ENCODE measurements around the gene UMODL1.
A peak's percentile ranks its signal among the peaks of the same experiment; 100 is the strongest.

Gene UMODL1

GRCh38 chr21:42153746-42154145 lies 82.6 kb downstream of the UMODL1 start:
- no peak for TF ChIP-seq CTCF (IDR thresholded peaks at IDR 0.05; ENCODE audit: insufficient read depth, low read depth, low read length, missing control alignments)
- H3K4me3 ChIP-seq (ENCODE audit: low read length), result no peak overlapping the region
- no peak for DNase-seq (ENCODE audit: low read depth)

GRCh38 chr21:42154237-42155044 lies 83.3 kb downstream of the UMODL1 start:
- no peak overlapping the region for H3K4me3 ChIP-seq (ENCODE audit: low read length)
- TF ChIP-seq CTCF (IDR thresholded peaks at IDR 0.05; ENCODE audit: insufficient read depth, low read depth, low read length, missing control alignments), result no peak
- no peak for DNase-seq (ENCODE audit: low read depth)

GRCh38 chr21:42155045-42155855 lies 84.1 kb downstream of the UMODL1 start:
- H3K4me3 ChIP-seq (ENCODE audit: low read length), result no peak overlapping the region
- DNase-seq (ENCODE audit: low read depth), result no peak
- TF ChIP-seq CTCF (IDR thresholded peaks at IDR 0.05; ENCODE audit: insufficient read depth, low read depth, low read length, missing control alignments), result no peak

GRCh38 chr21:42156690-42157605 lies 85.8 kb downstream of the UMODL1 start:
- TF ChIP-seq CTCF (IDR thresholded peaks at IDR 0.05; ENCODE audit: insufficient read depth, low read depth, low read length, missing control alignments), result no peak
- peak; percentile 64 for DNase-seq (ENCODE audit: low read depth)
- H3K4me3 ChIP-seq (ENCODE audit: low read length), result no peak overlapping the region

GRCh38 chr21:42157606-42158310 lies 86.6 kb downstream of the UMODL1 start:
- H3K4me3 ChIP-seq (ENCODE audit: low read length), result no peak overlapping the region
- no peak for TF ChIP-seq CTCF (IDR thresholded peaks at IDR 0.05; ENCODE audit: insufficient read depth, low read depth, low read length, missing control alignments)
- no peak for DNase-seq (ENCODE audit: low read depth)

- no peak for TF ChIP-seq CTCF (IDR thresholded peaks at IDR 0.05; ENCODE audit: insufficient read depth, low read depth, low read length, missing control alignments)
- no peak for DNase-seq (ENCODE audit: low read depth)
- no peak overlapping the region for H3K4me3 ChIP-seq (ENCODE audit: low read length)
Measured at GRCh38 chr21:42158846-42159245, 87.7 kb downstream of the UMODL1 start.

All from epithelial cell of esophagus (primary cell).